Lung (tissue), 12 donors: ENCODE data around the gene IDH3A. TPM values are rescaled to one million over a fixed set of nuclear protein-coding genes. Genes with fewer than 3 reads are reported as not detected.

Experiments used
- ATAC-seq: fragments of 200-7000 bp; cut with Tn5 transposase; one replicate; pipeline ENCODE4 v1.9.1; 2020; ENCODE audit warnings: moderate number of reproducible peaks; ENCODE audit not compliant: insufficient read depth, low FRiP score
- DNase-seq, 3 donors: peaks; one replicate each; pipeline ENCODE4 v3.0.0-alpha.2; 2013 to 2017
- H3K27ac ChIP-seq, 2 donors: one replicate each; pipeline ENCODE4 v1.5.1; 2013; ENCODE audit warnings: mild to moderate bottlenecking in 2 of 2, moderate library complexity in 2 of 2, control low read depth in 1 of 2, inconsistent platforms in 1 of 2, low read depth in 1 of 2, low read length in 1 of 2
- H3K27me3 ChIP-seq, 3 donors: one replicate each; pipeline ENCODE4 v1.5.1; 2013; ENCODE audit warnings: low read length in 2 of 3; ENCODE audit not compliant: control insufficient read depth in 3 of 3, insufficient read depth in 3 of 3
- H3K36me3 ChIP-seq, 4 donors: one replicate each; pipeline ENCODE4 v1.5.1; 2013; ENCODE audit warnings: low read length in 4 of 4, mild to moderate bottlenecking in 1 of 4, moderate library complexity in 1 of 4; ENCODE audit not compliant: control insufficient read depth in 4 of 4, insufficient read depth in 4 of 4
- H3K4me1 ChIP-seq, 5 donors: one replicate each; pipeline ENCODE4 v1.5.1; 2013; ENCODE audit warnings: low read length in 5 of 5, mild to moderate bottlenecking in 2 of 5, moderate library complexity in 1 of 5; ENCODE audit not compliant: control insufficient read depth in 5 of 5, insufficient read depth in 5 of 5
- H3K4me3 ChIP-seq: one replicate; pipeline ENCODE4 v1.5.1; 2013; ENCODE audit warnings: mild to moderate bottlenecking, control low read depth, moderate library complexity
- H3K9ac ChIP-seq, 2 donors: one replicate each; pipeline ENCODE4 v1.5.1; 2013; ENCODE audit warnings: low read length in 2 of 2, control low read depth in 1 of 2; ENCODE audit not compliant: insufficient read depth in 1 of 2
- H3K9me3 ChIP-seq, 4 donors: one replicate each; pipeline ENCODE4 v1.5.1; 2013; ENCODE audit warnings: low read length in 3 of 4, mild to moderate bottlenecking in 1 of 4, moderate library complexity in 1 of 4; ENCODE audit not compliant: control insufficient read depth in 4 of 4, insufficient read depth in 3 of 4
- WGBS, 2 donors: extraction: QIAGEN DNeasy Blood & Tissue Kit; methylation state at CpG; one replicate each; pipeline ENCODE4 v1.1.7; 2013; 5-methylcytosine and 5-hydroxymethylcytosine counted together
- polyA plus RNA-seq, 2 donors: library from polyadenylated mRNA; stranded (reverse); fragments of 200-250 nt; gene quantifications; one replicate each; pipeline ENCODE4 v1.2.1, GENCODE V29; 2013
- total RNA-seq, 2 donors: library from RNA; depleted of rRNA in 1 of 2; stranded (reverse); fragments of >200 nt in 1 of 2; gene quantifications; one replicate each; pipeline ENCODE4 v1.2.1, GENCODE V29; 2014 to 2021
- TF ChIP-seq, protein P1 (sequence below): IDR thresholded peaks from 2 replicates; pipeline ENCODE4 v1.5.1; 2012; ENCODE audit warnings: mild to moderate bottlenecking; ENCODE audit errors: control extremely low read depth, extremely low read depth
- donor health status: control.
- donor health status: control.
- donor health status: Bipolar disorder and iron deficiency.
- donor health status: healthy.
- donor health status: DM: yes; HTN: yes; CAD: no.

IDH3A gene
- total and polyA plus RNA-seq, 4 donors, result 28.6 to 83.2 (median 45.5) TPM

DNA sequence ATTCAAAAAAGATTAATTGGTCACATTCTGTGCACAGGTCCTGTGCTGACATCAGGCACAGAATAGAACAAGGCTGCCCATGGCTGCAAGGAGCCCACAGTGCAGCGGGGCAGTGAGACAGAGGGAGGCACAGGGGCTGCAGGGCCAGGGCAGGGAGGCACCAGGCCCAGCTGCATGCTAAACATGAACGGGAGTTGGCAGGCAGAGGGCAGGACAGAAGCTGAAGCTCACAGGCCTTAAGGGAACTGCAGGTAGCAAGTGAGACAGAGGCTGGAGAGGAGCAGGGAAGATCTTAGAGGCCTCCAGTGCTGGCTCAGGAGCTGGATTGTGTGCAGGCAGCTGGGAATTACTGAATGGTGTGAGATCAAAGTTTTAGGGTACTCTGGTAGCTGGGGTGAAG is 26.2 kb downstream of the IDH3A start:
- TF ChIP-seq, protein P1, sequence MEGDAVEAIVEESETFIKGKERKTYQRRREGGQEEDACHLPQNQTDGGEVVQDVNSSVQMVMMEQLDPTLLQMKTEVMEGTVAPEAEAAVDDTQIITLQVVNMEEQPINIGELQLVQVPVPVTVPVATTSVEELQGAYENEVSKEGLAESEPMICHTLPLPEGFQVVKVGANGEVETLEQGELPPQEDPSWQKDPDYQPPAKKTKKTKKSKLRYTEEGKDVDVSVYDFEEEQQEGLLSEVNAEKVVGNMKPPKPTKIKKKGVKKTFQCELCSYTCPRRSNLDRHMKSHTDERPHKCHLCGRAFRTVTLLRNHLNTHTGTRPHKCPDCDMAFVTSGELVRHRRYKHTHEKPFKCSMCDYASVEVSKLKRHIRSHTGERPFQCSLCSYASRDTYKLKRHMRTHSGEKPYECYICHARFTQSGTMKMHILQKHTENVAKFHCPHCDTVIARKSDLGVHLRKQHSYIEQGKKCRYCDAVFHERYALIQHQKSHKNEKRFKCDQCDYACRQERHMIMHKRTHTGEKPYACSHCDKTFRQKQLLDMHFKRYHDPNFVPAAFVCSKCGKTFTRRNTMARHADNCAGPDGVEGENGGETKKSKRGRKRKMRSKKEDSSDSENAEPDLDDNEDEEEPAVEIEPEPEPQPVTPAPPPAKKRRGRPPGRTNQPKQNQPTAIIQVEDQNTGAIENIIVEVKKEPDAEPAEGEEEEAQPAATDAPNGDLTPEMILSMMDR, result no peak
- Histone ChIP-seq H3K27me3 (no peaks in the 10 kb centered on the region), H3K4me1 (peaks cover 0 to 1% (median 0%) of the 10 kb centered on the region in 5 donors), H3K9ac (no peak overlapping the region), H3K36me3 (peaks cover 10 to 19% (median 17%) of the 10 kb centered on the region in 4 donors), H3K27ac (no peak overlapping the region), H3K9me3 (peaks cover 0 to 2% (median 0%) of the 10 kb centered on the region in 4 donors), H3K4me3 (no peak overlapping the region)
- WGBS, 2 donors, result 20 to 88% methylated on average over 2 of the region's 2 CpGs
- DNase-seq, result no peak
- no peak for ATAC-seq

- Histone ChIP-seq H3K36me3 (peaks cover 0 to 4% (median under 1%) of the 10 kb centered on the region in 4 donors), H3K27ac (no peak overlapping the region), H3K4me1 (no peaks in the 10 kb centered on the region), H3K9me3 (no peaks in the 10 kb centered on the region), H3K4me3 (no peak overlapping the region), H3K9ac (no peak overlapping the region), H3K27me3 (no peaks in the 10 kb centered on the region)
- no peak for ATAC-seq
- TF ChIP-seq, protein P1, result no peak
- DNase-seq, result peak; percentile 1 to 31 (median 14)
- 37 to 42% methylated on average over 12 of the region's 12 CpGs for WGBS, 2 donors
Observed at GRCh38 chr15:78177447-78177873, 28.3 kb downstream of the IDH3A start.

- 84 to 89% methylated on average over 6 of the region's 6 CpGs for WGBS, 2 donors
- DNase-seq (peak in 1 of 3 donors; percentile 2), ATAC-seq (no peak)
- H3K27me3 ChIP-seq, result no peaks in the 10 kb centered on the region
- no peaks in the 10 kb centered on the region for H3K36me3 ChIP-seq
- H3K27ac ChIP-seq, result no peak overlapping the region
- H3K9ac ChIP-seq, result no peak overlapping the region
- H3K4me3 ChIP-seq, result no peak overlapping the region
- no peaks in the 10 kb centered on the region for H3K9me3 ChIP-seq
- no peaks in the 10 kb centered on the region for H3K4me1 ChIP-seq
- TF ChIP-seq, protein P1, result no peak
Observed at GRCh38 chr15:78178064-78178463, 28.9 kb downstream of the IDH3A start.

GRCh38 chr15:78179286-78179840 is 30.2 kb downstream of the IDH3A start:
- H3K27ac ChIP-seq, result no peak overlapping the region
- DNase-seq, result no peak
- no peaks in the 10 kb centered on the region for H3K36me3 ChIP-seq
- no peaks in the 10 kb centered on the region for H3K9me3 ChIP-seq
- no peak for ATAC-seq
- H3K27me3 ChIP-seq, result no peaks in the 10 kb centered on the region
- H3K4me3 ChIP-seq, result no peak overlapping the region
- H3K9ac ChIP-seq, result no peak overlapping the region
- TF ChIP-seq, protein P1, result no peak
- no peaks in the 10 kb centered on the region for H3K4me1 ChIP-seq
- 89 to 92% methylated on average over 12 of the region's 12 CpGs for WGBS, 2 donors
